ENCODE measurements around the gene BCL2. TPM values are rescaled to one million over a fixed set of nuclear protein-coding genes. Genes with fewer than 3 reads are reported as not detected.

BCL2 gene
- total RNA-seq, 1 experiment from 2014 or later, result 2.6 TPM

GRCh38 chr18:63297687-63298399 is 21.7 kb downstream of the BCL2 start:
- Mint-ChIP-seq H3K4me3 (no peak overlapping the region), H3K9me3 (no peaks in the 10 kb centered on the region), H3K4me1 (peaks cover 26% of the 10 kb centered on the region), H3K36me3 (no peaks in the 10 kb centered on the region), H3K27ac (no peak overlapping the region), H3K27me3 (ENCODE audit: low read depth) (no peaks in the 10 kb centered on the region)
- POLR2A ChIA-PET, result interaction anchor here (0.6 kb wide), 2 partner anchors 78 to 273 kb away, joined by 3 read pairs; no protein-coding TSS in a partner anchor
- CTCF ChIA-PET, result interaction anchor here (0.6 to 1.6 kb wide), 3 partner anchors 20 to 281 kb away, joined by 3 to 5 read pairs (median 4); no protein-coding TSS in a partner anchor
- no peak for DNase-seq (ENCODE audit: low spot score)
- no peak; the same call in 1 of the 2 replicates for ATAC-seq
- TF ChIP-seq FOXK1 (CRISPR knock-in tag; IDR thresholded peaks at IDR 0.05), result no peak
- peak; percentile 33; the same call in 1 of the 2 replicates for TF ChIP-seq USF2 (CRISPR knock-in tag; IDR thresholded peaks at IDR 0.05)

GRCh38 chr18:63293935-63294334 is 25.6 kb downstream of the BCL2 start:
- no peak for ATAC-seq

More at GRCh38 chr18:63293935-63294334, 25.6 kb downstream of the BCL2 start:
- Mint-ChIP-seq H3K27ac (no peak overlapping the region), H3K27me3 (ENCODE audit: low read depth) (no peaks in the 10 kb centered on the region), H3K4me1 (peaks cover 33% of the 10 kb centered on the region), H3K4me3 (no peak overlapping the region), H3K9me3 (0 out of 2 replicates have a peak, but pooled peaks cover 3% of the 10 kb centered on the region), H3K36me3 (no peaks in the 10 kb centered on the region)
- ChIA-PET CTCF (no interaction called here), POLR2A (interaction anchor here (0.9 kb wide), 1 partner anchor 24 kb away, joined by 3 read pairs; no protein-coding TSS in a partner anchor)
- TF ChIP-seq NR3C1 (CRISPR knock-in tag; conservative IDR thresholded peaks at IDR 0.05; ENCODE audit: low read depth) (no peak), FOXK1 (CRISPR knock-in tag; IDR thresholded peaks at IDR 0.05) (no peak), TCF7 (CRISPR knock-in tag; IDR thresholded peaks at IDR 0.05; ENCODE audit: low read depth) (no peak), ZNF671 (CRISPR knock-in tag; IDR thresholded peaks at IDR 0.05) (no peak), ZMAT4 (CRISPR knock-in tag; IDR thresholded peaks at IDR 0.05) (no peak), ZNF512 (CRISPR knock-in tag; IDR thresholded peaks at IDR 0.05; ENCODE audit: borderline replicate concordance) (no peak), MAX (CRISPR knock-in tag; IDR thresholded peaks at IDR 0.05) (no peak), ZNF121 (CRISPR knock-in tag; IDR thresholded peaks at IDR 0.05) (no peak), ZNF219 (CRISPR knock-in tag; IDR thresholded peaks at IDR 0.05; ENCODE audit: borderline replicate concordance) (no peak), ZNF281 (CRISPR knock-in tag; IDR thresholded peaks at IDR 0.05) (no peak)
- DNase-seq (ENCODE audit: low spot score), result no peak
